GM18858 (cell line): Measurements from ENCODE around the gene ARID3C.

Source experiments
- ATAC-seq: cut with Tn5 transposase; IDR thresholded peaks from one replicate; pipeline ENCODE4 v1.9.1; 2021; ENCODE audit not compliant: unreplicated experiment

The ARID3C gene

DNA sequence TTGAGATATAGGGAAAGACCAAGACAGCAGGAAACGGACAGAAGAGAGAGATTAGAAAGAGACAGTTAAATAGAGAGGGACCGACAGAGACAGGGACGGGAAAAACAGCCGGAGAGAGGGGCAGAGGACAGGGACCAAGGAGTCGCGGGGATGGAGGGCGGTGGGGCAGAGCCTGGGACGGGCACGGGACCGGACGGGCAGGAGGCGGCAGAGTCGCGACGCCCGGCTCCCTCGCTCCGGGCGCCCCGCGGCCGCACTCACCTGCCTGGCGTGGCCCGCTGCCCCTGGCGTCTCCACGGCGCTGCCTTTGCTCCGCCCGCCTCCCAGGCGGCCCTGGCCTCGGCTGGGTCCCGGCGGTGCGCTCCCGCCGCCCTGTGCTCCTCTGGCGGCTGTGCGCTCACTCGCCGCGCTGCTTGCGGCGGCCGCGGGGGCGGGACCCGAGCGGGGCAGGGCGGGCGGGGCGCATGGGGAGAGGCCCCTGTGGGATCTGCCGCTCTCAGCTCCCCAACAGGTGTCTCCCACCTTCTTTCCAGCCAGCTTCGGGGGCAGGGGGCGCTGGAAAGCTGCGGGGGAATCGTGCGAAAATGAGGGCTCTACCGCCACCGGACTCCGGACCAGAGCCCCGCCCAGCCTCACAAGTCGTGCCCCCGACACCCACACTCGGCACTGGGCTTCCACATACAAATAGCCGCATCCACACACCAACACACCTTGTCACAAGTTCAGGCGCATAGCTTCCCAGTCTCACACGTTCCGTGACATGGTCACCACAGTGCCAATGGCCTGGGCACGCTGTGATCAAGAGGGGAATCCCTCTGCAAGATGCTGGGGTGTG is at the start of gene ARID3C:
ARID3C (minus strand) TSS at position 411 of the 835 bp plus-strand sequence. CDS start 1,052 bp downstream, outside the sequence.
- ATAC-seq = no peak

DNA sequence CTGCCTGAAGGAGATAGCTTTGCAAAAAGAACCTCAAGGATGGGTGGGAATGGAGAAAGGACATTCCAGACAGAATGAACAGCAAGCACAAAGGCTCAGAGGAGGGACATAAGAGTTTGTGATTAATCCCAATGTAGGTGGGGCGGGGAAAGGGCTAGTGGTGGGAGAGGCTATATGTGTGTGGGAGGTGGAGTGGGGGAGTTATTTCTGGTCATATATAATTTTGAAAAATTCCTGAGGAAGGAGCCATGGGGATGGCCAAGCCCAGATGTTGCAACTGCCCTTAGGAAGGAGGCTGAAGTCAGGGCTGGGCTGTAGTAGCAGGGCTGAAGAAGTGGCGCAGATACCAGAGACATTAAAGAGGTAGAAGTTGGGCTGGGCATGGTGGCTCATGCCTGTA is 47.0 kb upstream of the ARID3C start:
- ATAC-seq = no peak

DNA sequence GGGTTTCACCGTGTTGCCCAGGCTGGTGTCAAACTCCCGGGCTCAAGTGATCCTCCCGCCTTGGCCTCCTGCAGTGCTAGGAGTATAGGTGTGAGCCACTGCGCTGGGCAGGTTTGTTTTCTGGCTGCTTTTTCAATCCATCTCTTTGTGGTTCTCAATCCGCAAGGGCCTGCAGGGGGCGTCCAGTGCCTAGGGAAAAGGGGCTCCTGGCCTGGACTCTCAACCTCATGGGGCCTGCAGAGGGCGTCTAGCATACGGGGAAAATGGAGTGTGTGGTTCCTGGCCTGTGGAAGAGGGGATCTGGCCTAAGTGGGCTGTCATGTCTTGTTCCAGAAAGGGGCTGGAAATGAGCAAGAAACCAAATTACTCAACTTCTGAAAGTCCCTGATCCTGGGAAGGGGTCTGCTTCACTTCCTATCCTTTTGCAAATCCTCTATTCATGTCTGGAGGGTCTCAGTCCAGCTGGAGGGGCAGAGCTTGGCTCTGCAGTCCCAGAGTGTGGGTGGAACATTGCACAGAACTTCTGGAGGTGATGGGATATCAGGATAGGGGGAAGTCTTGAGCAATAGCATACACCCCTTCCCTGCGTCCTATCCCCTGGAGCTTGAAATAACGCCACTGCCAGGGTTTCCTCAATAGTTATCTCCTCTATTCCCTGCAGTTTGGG is 46.3 kb upstream of the ARID3C start:
- ATAC-seq = no peak

DNA sequence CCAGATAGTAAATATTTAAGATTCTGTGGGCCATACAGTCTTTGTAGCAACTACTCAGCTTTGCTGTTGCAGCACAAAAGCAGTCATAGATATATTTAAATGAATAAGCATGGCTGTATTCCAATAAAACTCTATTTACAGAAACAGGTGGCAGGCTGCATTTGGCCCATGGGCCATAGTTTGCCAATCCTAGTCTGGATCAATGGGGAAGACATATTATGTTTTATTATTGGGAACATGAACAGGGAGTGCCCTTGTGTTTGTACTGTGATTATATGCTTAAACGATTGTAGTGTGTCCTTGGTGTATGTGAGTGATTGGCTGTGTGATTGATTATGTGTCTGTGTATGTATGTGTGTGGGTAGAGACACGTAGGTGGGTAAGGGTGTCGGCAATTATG is 45.6 kb upstream of the ARID3C start:
- no peak for ATAC-seq

GRCh38 chr9:34671307-34671706 is 42.4 kb upstream of the ARID3C start:
- no peak for ATAC-seq

GRCh38 chr9:34669809-34670562 is 41.1 kb upstream of the ARID3C start:
- no peak for ATAC-seq

GRCh38 chr9:34665381-34666250 is 36.8 kb upstream of the ARID3C start:
- no peak for ATAC-seq

DNA sequence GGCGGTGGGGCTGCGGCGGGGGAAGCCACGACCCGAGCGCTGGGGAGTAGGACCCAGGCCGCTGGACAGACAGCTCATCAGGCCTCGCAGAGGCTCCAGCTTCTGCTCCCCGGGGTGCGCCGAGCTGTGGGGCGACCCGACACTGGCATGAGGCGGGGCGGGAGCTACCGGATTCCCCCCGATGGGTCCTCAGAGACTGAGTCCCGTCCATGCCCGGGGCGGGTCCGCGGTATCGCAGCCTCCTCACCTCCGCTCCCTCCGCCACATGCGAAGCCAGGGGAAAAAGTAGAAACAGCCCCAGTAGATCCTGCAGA is 36.2 kb upstream of the ARID3C start:
- ATAC-seq = no peak

GRCh38 chr9:34664281-34665066 is 35.6 kb upstream of the ARID3C start:
- ATAC-seq = no peak

- ATAC-seq = no peak
Observed at GRCh38 chr9:34663303-34663605, 34.4 kb upstream of the ARID3C start.

DNA sequence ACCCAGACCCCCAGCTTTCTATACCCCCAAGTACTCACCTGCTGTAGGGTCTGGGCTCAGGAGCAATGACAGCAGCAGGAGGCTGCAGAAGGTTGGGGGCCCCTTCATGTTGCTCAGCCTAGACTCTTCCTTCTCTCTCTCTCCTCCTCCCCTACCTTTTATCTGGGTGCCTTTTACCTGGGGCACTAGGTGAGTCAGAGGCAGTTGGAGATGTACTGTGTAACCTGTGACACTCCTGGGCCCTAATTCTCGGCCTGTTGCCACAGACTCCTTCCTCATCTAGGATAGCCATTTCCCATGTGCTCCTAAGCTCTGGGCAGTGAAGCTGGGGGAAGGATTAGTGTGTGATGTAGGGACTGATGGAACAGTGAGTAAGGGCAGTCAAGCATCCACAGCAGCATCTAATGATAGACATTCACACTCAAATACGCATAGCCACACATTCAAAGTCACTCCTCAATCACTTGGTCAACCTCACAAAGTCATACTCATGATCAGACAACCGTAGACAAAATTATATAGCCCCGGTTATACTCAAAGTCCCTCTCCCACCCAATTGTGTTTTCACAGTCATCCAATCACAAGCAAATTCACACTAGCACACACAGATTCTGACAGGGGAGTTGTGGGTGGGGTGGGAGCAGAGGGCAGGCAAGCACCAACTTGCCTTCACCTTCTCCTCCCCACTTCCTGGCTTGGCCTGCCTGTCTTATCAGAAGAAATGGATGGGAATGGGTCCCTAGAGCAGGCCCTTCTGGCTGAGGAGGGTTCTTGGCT is 33.8 kb upstream of the ARID3C start, which contains the start of gene CCL27:
CCL27 (minus strand) TSS at position 132 of the 777 bp plus-strand sequence; CDS start at position 108, 24 bp downstream.
- no peak for ATAC-seq

GRCh38 chr9:34659592-34660253 is 30.9 kb upstream of the ARID3C start:
- no peak for ATAC-seq

DNA sequence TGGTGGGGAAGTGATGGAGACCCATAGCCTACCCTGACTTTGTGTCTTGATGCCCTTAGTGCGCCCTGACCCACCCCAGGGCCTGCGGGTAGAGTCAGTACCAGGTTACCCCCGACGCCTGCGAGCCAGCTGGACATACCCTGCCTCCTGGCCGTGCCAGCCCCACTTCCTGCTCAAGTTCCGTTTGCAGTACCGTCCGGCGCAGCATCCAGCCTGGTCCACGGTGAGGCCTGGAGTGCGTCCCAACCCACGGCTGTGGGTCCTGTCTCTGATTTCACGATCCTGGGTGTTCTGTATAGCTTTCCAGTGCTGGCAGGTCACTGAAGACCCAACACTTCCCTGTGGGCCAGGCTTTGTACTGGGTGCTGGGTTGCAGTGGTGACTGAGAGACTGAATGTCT is 29.6 kb upstream of the ARID3C start:
- ATAC-seq = no peak

DNA sequence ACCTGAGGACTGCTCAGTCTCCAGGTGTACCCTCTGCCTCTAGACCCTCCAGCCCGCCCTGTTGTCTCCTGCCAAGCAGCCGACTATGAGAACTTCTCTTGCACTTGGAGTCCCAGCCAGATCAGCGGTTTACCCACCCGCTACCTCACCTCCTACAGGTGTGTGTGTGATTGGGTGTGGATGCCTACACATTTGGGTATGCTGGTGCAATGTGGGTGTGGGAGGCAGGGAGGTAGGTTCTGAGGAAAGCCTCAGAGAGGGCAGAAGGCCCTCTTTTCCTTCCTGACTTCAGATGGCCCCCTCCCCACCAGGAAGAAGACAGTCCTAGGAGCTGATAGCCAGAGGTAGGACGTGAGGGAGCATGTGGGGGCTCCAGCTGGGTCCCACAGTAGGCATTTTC is 28.1 kb upstream of the ARID3C start:
- ATAC-seq = no peak

DNA sequence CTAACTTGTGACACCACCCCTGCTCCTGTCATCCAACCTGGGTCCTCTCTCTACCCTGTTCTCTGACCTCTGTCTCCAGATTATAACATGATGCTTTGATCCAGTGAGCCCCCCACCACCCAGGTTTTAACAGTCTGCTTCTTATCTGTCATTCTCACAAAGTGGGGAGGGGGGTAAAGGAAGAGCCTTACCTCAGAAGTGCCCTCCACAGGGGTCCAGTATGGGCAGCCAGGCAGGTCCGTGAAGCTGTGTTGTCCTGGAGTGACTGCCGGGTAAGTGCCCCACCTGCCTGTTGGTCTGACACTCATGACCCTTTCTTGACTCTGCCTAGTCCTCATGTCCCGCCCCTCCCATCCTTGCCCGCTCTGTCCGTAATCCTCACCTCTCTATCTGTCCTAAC is 26.5 kb upstream of the ARID3C start:
- ATAC-seq = no peak

DNA sequence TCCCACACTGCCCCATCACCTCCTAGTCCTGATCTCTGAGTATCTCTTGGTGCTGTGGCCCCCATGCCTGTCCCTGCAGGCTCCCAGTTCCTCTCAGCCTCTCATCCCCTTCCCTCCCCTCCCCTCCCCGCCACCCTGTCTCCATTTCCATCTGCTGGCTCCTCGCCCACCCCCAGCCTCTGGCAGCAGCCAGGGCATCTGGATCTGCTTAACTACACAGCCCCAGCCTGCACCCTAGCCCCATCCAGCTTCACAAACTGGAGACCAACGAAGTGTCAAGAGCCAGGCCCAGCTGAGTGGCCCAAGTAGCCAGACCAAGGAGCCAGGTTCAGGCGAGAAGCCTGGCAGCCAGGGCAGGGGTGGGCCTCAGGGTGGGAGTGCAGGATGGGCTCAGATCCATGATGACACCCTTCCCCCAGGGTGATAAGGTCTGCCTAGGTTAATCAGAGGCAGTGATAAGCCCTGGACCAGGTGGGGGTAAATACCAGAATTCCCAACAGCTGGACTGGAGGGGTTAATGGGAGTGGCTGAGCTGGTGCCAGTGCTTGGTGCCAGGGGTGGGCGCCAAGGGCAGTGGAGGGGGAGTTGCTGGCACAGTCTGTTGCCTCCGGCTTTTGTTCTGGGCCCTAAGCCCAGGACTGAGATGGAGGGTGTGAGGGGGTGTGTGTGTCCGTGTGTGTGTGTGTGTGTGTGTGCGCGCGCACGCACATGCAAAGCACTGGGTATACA is 25.6 kb upstream of the ARID3C start:
- no peak for ATAC-seq

DNA sequence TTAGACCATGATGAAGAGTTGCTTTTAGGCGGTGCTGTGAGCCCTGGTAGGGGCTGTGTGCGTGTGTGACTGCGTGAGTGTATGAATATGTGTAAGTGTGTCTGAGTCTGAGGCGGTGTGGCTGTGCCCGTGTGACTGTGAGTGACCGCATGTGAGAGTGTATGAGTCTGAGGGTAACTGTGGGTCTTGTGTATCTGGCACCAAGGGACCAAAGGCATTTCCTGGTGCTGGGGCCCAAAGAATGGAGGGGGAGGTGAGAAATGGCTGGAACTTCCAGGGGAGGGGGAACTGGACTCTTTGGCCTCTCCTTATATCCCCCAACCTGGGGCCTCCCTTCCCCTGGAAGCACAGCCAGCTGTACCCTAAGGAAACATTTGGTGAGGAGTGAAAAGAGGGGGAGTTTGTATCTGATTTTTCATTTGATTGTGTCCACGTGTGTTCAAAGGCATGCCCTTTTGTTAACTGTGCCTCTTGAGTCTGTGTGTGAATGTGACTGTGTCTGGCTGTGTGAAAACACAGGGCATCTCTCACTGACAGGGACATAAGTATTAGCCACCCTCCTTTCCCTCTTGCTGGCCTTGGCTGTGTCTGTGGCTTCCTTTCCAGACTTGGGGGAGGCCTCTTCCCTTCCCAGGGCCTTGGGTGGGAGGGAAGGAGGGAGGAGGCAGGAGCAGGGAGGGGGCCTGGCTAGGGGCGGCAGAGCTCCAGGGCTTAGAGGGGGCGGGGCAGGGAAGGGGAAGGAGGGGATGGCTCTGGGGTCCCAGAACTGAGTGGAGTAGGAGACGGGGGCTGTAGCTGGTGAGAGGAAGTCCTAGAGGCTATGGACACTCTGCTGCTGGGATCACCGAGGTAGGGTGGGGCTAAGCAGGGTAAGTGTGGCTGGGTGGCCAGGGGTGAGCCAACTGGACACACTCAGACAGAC is 24.5 kb upstream of the ARID3C start:
- no peak for ATAC-seq
